Heart left ventricle (tissue), 13 donors: Measurements from ENCODE around the gene ACOXL.

Experiments used
- CTCF ChIP-seq, 12 donors: fragments of 200-600 bp; sonication (generic) in 4 of 12; IDR thresholded peaks; one replicate each; pipeline versions ENCODE4 v1.5.0 to v1.8.0; 2018 to 2022; ENCODE audit warnings: antibody characterized with exemption in 12 of 12, mild to moderate bottlenecking in 5 of 12
- POLR2A ChIP-seq, 2 donors: fragments of 450-650 bp; IDR thresholded peaks; one replicate each; pipeline ENCODE4 v1.6.1; 2017; ENCODE audit warnings: antibody characterized with exemption in 2 of 2, mild to moderate bottlenecking in 2 of 2, moderate library complexity in 2 of 2
- donor health status: ischemic (EF 13 %, LVEDD 7.1; RV severe dilation, severe dysfunction).
- donor health status: DM: no; HTN: yes; CAD: no.
- donor health status: DM: no; HTN: no; CAD: no.
- donor health status: ischemic (EF 25% LVEDD 6.9; RV normal size, moderate dysfunction).
- donor health status: ischemic (EF 25% LVEDD 5.7; RV mildly dilated, moderate dysfunction).
- donor health status: ischemic (EF 35%, LVEDD 5.7; RV mildly dilated, moderate dysfunction).
- donor health status: nonischemic (EF 11% LVEDD 7.7; RV severe dilation, severe dysfunction).
- donor health status: DM: yes; HTN: yes; CAD: no.
- donor health status: PGD.
- donor health status: ischemic (EF 29% LVEDD 5.4; RV normal size, mild dysfunction).
- donor health status: nonischemic (EF 23%, LVEDD 6.1; RV moderate dilation, normal function).

- no peak for TF ChIP-seq POLR2A (IDR thresholded peaks at IDR 0.05)
- TF ChIP-seq CTCF (IDR thresholded peaks at IDR 0.05), result no peak
Measured at GRCh38 chr2:110791435-110791834, 59.1 kb downstream of the ACOXL start.
